Endometrial microvascular endothelial cells (primary cell): ENCODE results near the gene AGL. TPM values are rescaled to one million over a fixed set of nuclear protein-coding genes. Genes with fewer than 3 reads are reported as not detected.
"Not testable (repeated sequence)": the region's sequence is repeated elsewhere in the genome, so short reads cannot be mapped to it uniquely, and the experiment has no call there.

Source experiments
- in situ Hi-C: cut with HindIII; loops from 2 replicates; pipeline ENCODE4 v1.10.0; 2017; ENCODE audit warnings: low sequenced_read_pairs, low pct_unique_long_range_greater_than_20kb; ENCODE audit errors: inconsistent ontology term
- total RNA-seq: library from RNA; depleted of rRNA; stranded (reverse); fragments of >200 nt; gene quantifications from one replicate; pipeline ENCODE4 v1.2.3, GENCODE V29; 2015; ENCODE audit errors: inconsistent ontology term

Gene AGL
- total RNA-seq, 1 donor from 2014 or later, result 10.8 TPM

GRCh38 chr1:99849413-99849743 is 783 bp upstream of the AGL start:
- in situ Hi-C loops, result no loop called here

GRCh38 chr1:99850459-99851291 is 514 bp downstream of the AGL start:
- in situ Hi-C loops, result no loop called here

DNA sequence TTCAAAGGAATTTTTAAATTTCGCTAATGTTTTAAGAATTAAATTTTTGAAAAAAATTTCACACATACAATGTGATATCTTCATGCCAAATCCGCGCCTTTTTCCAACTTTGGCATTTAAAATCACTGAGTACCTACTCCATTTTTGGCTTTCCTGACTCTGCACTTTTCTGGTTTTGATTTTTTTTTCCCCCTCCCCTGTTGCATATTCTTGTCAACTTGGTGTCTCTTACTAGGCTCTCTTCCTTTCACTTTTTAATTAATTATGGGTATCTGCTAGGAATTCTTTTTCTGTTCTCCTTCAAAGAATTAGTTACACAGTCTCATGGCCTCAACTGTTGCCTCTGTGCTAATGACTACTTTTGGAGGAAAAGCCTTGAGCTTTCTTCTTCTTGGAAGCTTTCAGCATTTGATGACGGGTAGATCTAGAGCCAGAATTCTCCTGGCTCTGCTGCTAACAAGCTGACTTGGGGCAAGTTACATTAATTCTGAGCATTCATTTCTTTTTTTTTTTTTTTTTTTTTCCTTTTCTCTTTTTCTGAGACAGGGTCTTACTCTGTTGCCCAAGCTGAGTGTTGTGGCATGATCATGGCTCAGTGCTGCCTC is 1.8 kb downstream of the AGL start:
- in situ Hi-C loops, result no loop called here

DNA sequence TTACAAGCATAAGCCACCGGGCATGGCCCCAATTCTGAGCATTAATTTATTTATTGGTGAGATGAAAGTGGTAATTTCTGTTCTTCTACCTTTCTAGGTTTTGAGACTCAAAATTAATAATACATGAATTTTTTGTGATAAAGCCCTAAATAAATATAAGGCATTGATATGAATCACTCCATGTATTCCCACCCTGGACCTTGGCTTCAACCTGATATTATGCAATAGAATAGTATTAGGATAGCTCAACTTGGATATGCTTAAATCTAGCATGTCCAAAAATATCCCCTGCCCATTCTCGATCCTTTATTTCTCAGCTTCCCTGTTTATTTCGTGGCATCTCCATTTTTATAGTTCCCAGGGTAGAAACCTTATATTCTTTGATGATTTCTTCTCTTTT is 2.5 kb downstream of the AGL start:
- in situ Hi-C loops, result no loop called here

- in situ Hi-C loops, result no loop called here
Measured at GRCh38 chr1:99855914-99856450, 5.8 kb downstream of the AGL start.

DNA sequence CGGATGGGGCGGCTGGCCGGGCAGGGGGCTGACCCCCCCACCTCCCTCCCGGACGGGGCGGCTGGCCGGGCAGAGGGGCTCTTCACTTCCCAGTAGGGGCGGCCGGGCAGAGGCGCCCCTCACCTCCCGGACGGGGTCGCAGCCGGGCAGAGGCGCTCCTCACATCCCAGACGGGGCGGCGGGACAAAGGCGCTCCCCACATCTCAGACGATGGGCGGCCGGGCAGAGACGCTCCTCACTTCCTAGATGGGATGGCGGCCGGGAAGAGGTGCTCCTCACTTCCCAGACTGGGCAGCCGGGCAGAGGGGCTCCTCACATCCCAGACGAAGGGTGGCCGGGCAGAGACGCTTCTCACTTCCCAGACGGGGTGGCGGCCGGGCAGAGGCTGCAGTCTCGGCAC is 6.9 kb downstream of the AGL start:
- in situ Hi-C loops, result not testable (repeated sequence)

GRCh38 chr1:99858286-99858685 is 8.1 kb downstream of the AGL start:
- in situ Hi-C loops, result no loop called here

DNA sequence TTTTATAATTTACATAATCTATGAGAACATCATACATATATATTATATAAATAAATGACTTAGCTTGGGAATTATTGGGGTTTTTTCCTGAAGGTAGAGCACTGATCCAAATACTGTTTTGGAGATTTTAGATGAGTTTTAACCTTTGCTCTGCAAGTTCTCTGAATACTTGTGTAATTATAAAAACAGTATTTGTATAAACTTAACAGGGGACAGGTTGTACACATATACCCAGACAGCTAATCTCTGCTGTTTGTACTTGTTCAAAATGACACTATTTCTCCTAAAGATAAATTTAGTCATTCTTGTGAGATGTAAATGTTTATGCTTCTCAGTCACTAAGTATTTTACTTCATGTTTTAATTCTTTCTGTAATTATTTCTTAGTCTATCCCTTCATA is 8.7 kb downstream of the AGL start:
- in situ Hi-C loops, result no loop called here

- in situ Hi-C loops, result no loop called here
Measured at GRCh38 chr1:99860703-99861102, 10.5 kb downstream of the AGL start.

DNA sequence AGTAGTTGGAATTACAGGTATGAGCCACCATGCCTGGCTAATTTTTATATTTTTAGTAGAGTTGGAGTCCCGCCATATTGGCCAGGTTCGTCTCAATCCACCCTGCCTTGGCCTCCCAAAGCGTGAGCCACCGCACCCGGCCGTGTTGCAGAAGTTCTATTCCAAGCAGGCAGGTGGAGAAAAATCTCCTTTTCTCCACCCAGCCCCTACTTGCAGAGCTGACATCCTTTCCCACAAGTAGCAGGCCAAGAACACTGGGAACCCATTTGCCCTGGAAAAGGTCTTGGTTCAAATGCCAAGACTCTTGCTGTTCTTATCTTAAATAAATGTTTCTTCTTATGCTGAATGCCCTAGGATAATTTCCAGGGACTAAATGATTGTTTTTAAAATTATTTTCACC is 17.5 kb downstream of the AGL start:
- in situ Hi-C loops, result no loop called here

DNA sequence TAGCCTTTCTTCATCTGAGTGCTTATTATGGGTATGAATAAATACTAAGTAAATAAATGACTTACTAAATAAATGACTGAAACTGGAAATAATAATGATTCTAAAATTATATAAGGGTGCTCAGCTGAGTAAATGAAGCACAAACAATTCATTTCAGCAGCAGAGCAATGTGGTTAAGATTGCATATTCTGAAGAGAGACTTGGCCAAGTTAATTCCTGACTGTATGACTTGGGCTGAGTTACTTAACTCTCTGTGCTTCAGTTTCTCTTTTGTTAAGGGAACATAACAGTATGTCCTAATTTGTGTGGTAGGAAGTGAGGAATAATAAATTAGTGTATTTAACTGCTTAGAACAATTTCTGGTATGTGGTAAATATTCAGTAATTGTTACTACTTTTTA is 19.1 kb downstream of the AGL start:
- in situ Hi-C loops, result no loop called here

- in situ Hi-C loops, result no loop called here
Measured at GRCh38 chr1:99869723-99870122, 19.6 kb downstream of the AGL start.

DNA sequence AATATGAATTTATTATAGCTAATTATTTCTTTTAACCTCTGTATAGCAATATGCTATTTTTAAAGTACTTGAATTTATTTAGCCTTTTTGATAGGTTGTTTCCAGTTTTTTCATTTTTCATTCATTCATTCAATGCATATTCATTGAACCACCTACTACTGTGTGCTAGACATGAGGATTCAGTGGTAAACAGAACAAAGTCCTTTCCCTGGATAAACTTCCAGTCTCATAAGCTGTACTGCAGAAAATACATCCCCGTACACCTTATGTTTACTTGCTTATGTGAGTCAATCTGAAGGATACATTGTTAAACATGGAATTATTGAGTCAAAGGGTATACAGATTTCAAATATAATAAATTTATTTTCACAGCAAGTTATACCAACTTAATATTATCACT is 21.9 kb downstream of the AGL start:
- in situ Hi-C loops, result no loop called here

GRCh38 chr1:99877568-99877967 is 27.4 kb downstream of the AGL start:
- in situ Hi-C loops, result no loop called here

DNA sequence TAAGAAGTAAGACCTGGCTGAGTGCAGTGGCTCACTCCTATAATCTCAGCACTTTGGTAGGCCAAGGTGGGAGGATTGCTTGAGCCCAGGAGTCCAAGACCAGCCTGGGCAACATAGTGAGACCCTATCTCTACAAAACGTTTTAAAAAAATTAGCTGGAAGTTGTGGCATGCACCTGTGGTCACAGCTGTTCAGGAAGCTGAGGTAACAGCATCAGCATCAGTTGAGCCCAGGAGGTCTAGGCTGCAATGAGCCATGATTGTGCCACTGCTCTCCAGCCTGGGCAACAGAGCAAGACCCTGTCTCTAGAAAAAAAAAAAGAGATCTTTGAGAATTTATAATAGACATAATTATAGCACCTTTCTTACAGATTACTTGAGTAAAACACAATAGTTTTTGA is 36.0 kb downstream of the AGL start:
- in situ Hi-C loops, result no loop called here

- in situ Hi-C loops, result no loop called here
Measured at GRCh38 chr1:99886841-99887240, 36.7 kb downstream of the AGL start.

- in situ Hi-C loops, result no loop called here
Measured at GRCh38 chr1:99887890-99888289, 37.7 kb downstream of the AGL start.

- in situ Hi-C loops, result no loop called here
Measured at GRCh38 chr1:99891997-99892396, 41.8 kb downstream of the AGL start.

- in situ Hi-C loops, result not testable (repeated sequence)
Measured at GRCh38 chr1:99903278-99903677, 53.1 kb downstream of the AGL start.

- in situ Hi-C loops, result no loop called here
Measured at GRCh38 chr1:99906535-99906934, 56.4 kb downstream of the AGL start.
